Trophoblast cell (in vitro differentiated cells and primary cell): Measurements from ENCODE around the gene CERS6.

ENCODE experiments used
- DNase-seq, 2 donors: peaks; one replicate each; pipeline ENCODE4 v3.0.0-alpha.2; 2016
- H2AFZ ChIP-seq: 2 replicates; pipeline ENCODE4 v1.6.1; 2013; ENCODE audit warnings: low read length, moderate library complexity, mild to moderate bottlenecking; ENCODE audit not compliant: insufficient read depth, poor library complexity
- H2AK5ac ChIP-seq: 2 replicates; pipeline ENCODE4 v1.6.1; 2013; ENCODE audit warnings: mild to moderate bottlenecking, low read length
- H2BK120ac ChIP-seq: 2 replicates; pipeline ENCODE4 v1.6.1; 2013; ENCODE audit warnings: low read length, mild to moderate bottlenecking, moderate library complexity; ENCODE audit not compliant: insufficient read depth, poor library complexity
- H2BK12ac ChIP-seq: 2 replicates; pipeline ENCODE4 v1.6.1; 2013; ENCODE audit warnings: mild to moderate bottlenecking, low read length, moderate library complexity
- H2BK5ac ChIP-seq: 2 replicates; pipeline ENCODE4 v1.6.1; 2013; ENCODE audit warnings: low read length, low read depth, moderate library complexity, mild to moderate bottlenecking; ENCODE audit not compliant: poor library complexity
- H3K14ac ChIP-seq: 2 replicates; pipeline ENCODE4 v1.6.1; 2013; ENCODE audit warnings: mild to moderate bottlenecking, low read length
- H3K18ac ChIP-seq: 2 replicates; pipeline ENCODE4 v1.6.1; 2013; ENCODE audit warnings: mild to moderate bottlenecking, low read length
- H3K23ac ChIP-seq: 2 replicates; pipeline ENCODE4 v1.6.1; 2013; ENCODE audit warnings: low read length
- H3K27ac ChIP-seq: 2 replicates; pipeline ENCODE4 v1.5.1; 2013; ENCODE audit warnings: low read depth, mild to moderate bottlenecking, inconsistent platforms, low read length, moderate library complexity
- H3K27me3 ChIP-seq: 2 replicates; pipeline ENCODE4 v1.6.1; 2013; ENCODE audit warnings: inconsistent platforms, mild to moderate bottlenecking, low read length, moderate library complexity; ENCODE audit not compliant: insufficient read depth
- H3K36me3 ChIP-seq, 2 experiments: 1 replicate in 1 of 2; 2 replicates in 1 of 2; pipeline ENCODE4 v1.6.1; 2013; ENCODE audit warnings: low read length in 2 of 2, mild to moderate bottlenecking in 2 of 2, moderate library complexity in 1 of 2; ENCODE audit not compliant: insufficient read depth in 2 of 2, control insufficient read depth in 1 of 2
- H3K4ac ChIP-seq: 2 replicates; pipeline ENCODE4 v1.6.1; 2013; ENCODE audit warnings: low read depth, mild to moderate bottlenecking, low read length, moderate library complexity
- H3K4me1 ChIP-seq, 2 experiments: 1 replicate in 1 of 2; 2 replicates in 1 of 2; pipeline ENCODE4 v1.6.1; 2013; ENCODE audit warnings: low read length in 2 of 2, mild to moderate bottlenecking in 2 of 2, moderate library complexity in 1 of 2; ENCODE audit not compliant: insufficient read depth in 2 of 2, control insufficient read depth in 1 of 2
- H3K4me2 ChIP-seq: 2 replicates; pipeline ENCODE4 v1.6.1; 2013; ENCODE audit warnings: inconsistent platforms, mild to moderate bottlenecking, low read length, moderate library complexity
- H3K4me3 ChIP-seq: 2 replicates; pipeline ENCODE4 v1.5.1; 2013; ENCODE audit warnings: mild to moderate bottlenecking, low read depth, low read length, inconsistent platforms
- H3K79me1 ChIP-seq: one replicate; pipeline ENCODE4 v1.6.1; 2013; ENCODE audit warnings: low read length
- H3K79me2 ChIP-seq: 2 replicates; pipeline ENCODE4 v1.6.1; 2013; ENCODE audit warnings: low read length, mild to moderate bottlenecking; ENCODE audit not compliant: control insufficient read depth, insufficient read depth, poor library complexity
- H3K9ac ChIP-seq: 2 replicates; pipeline ENCODE4 v1.6.1; 2013; ENCODE audit warnings: mild to moderate bottlenecking, low read length
- H3K9me3 ChIP-seq: 2 replicates; pipeline ENCODE4 v1.6.1; 2013; ENCODE audit warnings: low read depth, mild to moderate bottlenecking, control low read depth, inconsistent platforms, low read length; ENCODE audit not compliant: insufficient read depth
- H4K12ac ChIP-seq: 2 replicates; pipeline ENCODE4 v1.6.1; 2013; ENCODE audit warnings: low read depth, mild to moderate bottlenecking, low read length, moderate library complexity
- H4K8ac ChIP-seq: 2 replicates; pipeline ENCODE4 v1.6.1; 2013; ENCODE audit warnings: low read depth, mild to moderate bottlenecking, low read length, moderate library complexity
- H4K91ac ChIP-seq: one replicate; pipeline ENCODE4 v1.6.1; 2013; ENCODE audit warnings: low read depth, mild to moderate bottlenecking, low read length, moderate library complexity
- WGBS: extraction: QIAGEN DNeasy Blood & Tissue Kit; methylation state at CpG from one replicate; pipeline ENCODE4 v1.1.7; 2013; ENCODE audit warnings: missing lambda C conversion rate; ENCODE audit not compliant: insufficient read length, insufficient coverage; ENCODE audit errors: extremely low coverage; 5-methylcytosine and 5-hydroxymethylcytosine counted together

CERS6 gene

DNA sequence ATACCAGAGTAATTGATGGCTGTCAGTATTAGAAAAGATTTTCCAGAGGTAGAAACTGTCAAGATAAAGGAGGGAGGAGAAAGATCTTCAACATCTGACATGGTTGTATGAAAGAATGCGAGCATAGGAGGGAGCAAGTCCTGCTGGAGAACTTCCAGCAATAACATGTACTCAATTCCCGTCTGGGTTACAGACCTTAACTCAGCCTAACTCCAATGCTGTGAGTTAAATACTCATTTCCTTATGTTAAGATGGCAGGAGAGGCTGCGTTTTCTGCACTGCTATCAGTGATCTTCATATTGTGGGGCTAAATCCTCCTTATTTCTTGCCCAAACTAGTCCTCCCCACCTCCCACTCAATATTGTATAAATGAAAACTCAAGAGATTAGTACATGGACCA lies 6.7 kb upstream of the CERS6 start:
- no peak overlapping the region for H2AFZ ChIP-seq
- H4K8ac ChIP-seq: no peak overlapping the region
- no peak overlapping the region for H3K9ac ChIP-seq
- DNase-seq: no peak
- no peak overlapping the region for H2BK5ac ChIP-seq
- no peaks in the 10 kb centered on the region for H3K79me2 ChIP-seq
- no peaks in the 10 kb centered on the region for H3K4me1 ChIP-seq
- H2BK12ac ChIP-seq: no peak overlapping the region
- no peak overlapping the region for H4K12ac ChIP-seq
- H3K4me3 ChIP-seq: no peak overlapping the region
- no peak overlapping the region for H3K27ac ChIP-seq
- H3K79me1 ChIP-seq: no peaks in the 10 kb centered on the region
- no peaks in the 10 kb centered on the region for H3K27me3 ChIP-seq
- H3K9me3 ChIP-seq: peaks cover 2% of the 10 kb centered on the region
- no peak overlapping the region for H2AK5ac ChIP-seq
- no peak overlapping the region for H2BK120ac ChIP-seq
- no peak overlapping the region for H3K4me2 ChIP-seq
- no peak overlapping the region for H3K14ac ChIP-seq
- H3K18ac ChIP-seq: no peak overlapping the region
- no peak overlapping the region for H3K23ac ChIP-seq
- H3K36me3 ChIP-seq: no peaks in the 10 kb centered on the region
- WGBS: no CpG with 5 or more reads among the region's 3 CpGs
- no peak overlapping the region for H3K4ac ChIP-seq
- no peak overlapping the region for H4K91ac ChIP-seq

DNA sequence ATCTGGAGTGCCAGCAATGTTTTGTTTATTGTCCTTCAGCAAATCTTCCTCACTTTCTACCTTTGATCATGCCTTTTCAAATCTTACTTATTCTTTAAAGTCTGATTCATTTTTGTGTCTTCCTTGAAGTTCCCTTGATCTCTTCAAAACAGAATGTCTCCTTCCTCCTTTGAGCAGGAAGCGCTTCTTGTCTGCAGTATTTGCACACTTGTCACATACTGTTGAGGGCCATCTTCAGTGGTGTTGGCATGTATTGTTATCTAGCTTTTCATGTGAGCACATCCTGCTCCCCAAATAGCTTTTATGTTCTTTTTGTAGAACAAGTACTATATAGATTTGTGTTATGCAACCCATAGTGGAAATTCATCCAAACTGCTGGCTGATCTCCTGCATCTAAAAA lies 5.9 kb upstream of the CERS6 start:
- WGBS: no CpG with 5 or more reads among the region's 1 CpG
- H3K27ac ChIP-seq: no peak overlapping the region
- no peak overlapping the region for H3K4me3 ChIP-seq
- H4K12ac ChIP-seq: no peak overlapping the region
- H3K79me1 ChIP-seq: no peaks in the 10 kb centered on the region
- H3K18ac ChIP-seq: no peak overlapping the region
- no peak overlapping the region for H2BK12ac ChIP-seq
- no peaks in the 10 kb centered on the region for H3K27me3 ChIP-seq
- H3K79me2 ChIP-seq: no peaks in the 10 kb centered on the region
- no peak overlapping the region for H4K8ac ChIP-seq
- no peak overlapping the region for H3K14ac ChIP-seq
- no peaks in the 10 kb centered on the region for H3K36me3 ChIP-seq
- H2AK5ac ChIP-seq: no peak overlapping the region
- no peak overlapping the region for H3K23ac ChIP-seq
- H2BK5ac ChIP-seq: no peak overlapping the region
- H4K91ac ChIP-seq: no peak overlapping the region
- H3K9ac ChIP-seq: no peak overlapping the region
- no peak overlapping the region for H3K4ac ChIP-seq
- no peak overlapping the region for H2AFZ ChIP-seq
- DNase-seq: peak in 1 of 2 donors; percentile 19
- no peak overlapping the region for H3K4me2 ChIP-seq
- peaks cover 2% of the 10 kb centered on the region for H3K9me3 ChIP-seq
- no peaks in the 10 kb centered on the region for H3K4me1 ChIP-seq
- no peak overlapping the region for H2BK120ac ChIP-seq

DNA sequence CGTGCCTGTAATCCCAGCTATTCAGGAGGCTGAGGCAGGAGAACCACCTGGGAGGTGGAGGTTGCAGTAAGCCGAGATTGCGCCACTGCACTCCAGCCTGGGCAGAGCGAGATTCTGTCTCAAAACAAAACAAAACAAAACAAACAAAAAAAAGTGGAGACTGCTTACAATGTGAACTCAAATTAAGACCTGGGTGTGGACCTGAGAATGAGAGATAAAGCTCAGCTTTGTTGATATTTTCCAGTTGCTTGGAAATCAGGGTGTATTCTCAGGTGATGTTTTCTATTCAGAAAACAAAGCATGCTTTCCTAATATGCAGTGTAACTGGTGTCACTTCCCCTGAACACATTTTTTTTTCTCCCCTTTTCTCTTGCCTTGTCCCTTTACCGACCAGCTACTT lies 5.3 kb upstream of the CERS6 start:
- Histone ChIP-seq H3K79me1 (peaks cover under 1% of the 10 kb centered on the region), H3K18ac (no peak overlapping the region), H4K91ac (no peak overlapping the region), H3K4me1 (peaks cover 2% of the 10 kb centered on the region in 2 experiments), H3K4me2 (no peak overlapping the region), H3K36me3 (no peaks in the 10 kb centered on the region), H4K12ac (no peak overlapping the region), H3K14ac (no peak overlapping the region), H3K4me3 (no peak overlapping the region), H3K9me3 (peaks cover 2% of the 10 kb centered on the region), H2BK120ac (no peak overlapping the region), H3K4ac (no peak overlapping the region), H3K23ac (no peak overlapping the region), H4K8ac (no peak overlapping the region), H3K27ac (no peak overlapping the region), H2BK5ac (no peak overlapping the region), H3K27me3 (no peaks in the 10 kb centered on the region), H2AK5ac (no peak overlapping the region), H2AFZ (no peak overlapping the region), H3K79me2 (peaks cover under 1% of the 10 kb centered on the region), H2BK12ac (no peak overlapping the region), H3K9ac (no peak overlapping the region)
- peak; percentile 17 to 61 for DNase-seq
- WGBS: no CpG with 5 or more reads among the region's 5 CpGs

DNA sequence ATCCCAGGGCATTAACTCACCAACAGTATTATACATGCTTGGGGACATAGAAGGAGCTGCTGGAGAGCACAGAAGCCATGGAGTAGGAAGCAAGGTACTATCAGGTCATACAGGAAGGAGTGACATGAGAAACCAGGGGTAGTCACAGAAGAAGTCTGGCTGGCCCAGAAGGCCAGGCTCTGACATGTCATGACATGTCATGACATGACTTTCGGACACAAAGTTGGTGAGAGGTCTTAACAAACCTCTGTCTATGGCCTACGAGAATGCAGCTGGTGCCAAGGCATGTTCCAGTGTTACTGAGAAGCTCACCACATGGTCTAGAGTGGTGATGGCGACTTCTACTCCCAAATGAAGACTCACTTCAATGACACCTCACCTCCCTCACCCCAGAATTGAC lies 3.3 kb upstream of the CERS6 start:
- no peaks in the 10 kb centered on the region for H3K36me3 ChIP-seq
- H3K27me3 ChIP-seq: no peaks in the 10 kb centered on the region
- no peak overlapping the region for H3K14ac ChIP-seq
- H2AFZ ChIP-seq: no peak overlapping the region
- H3K79me2 ChIP-seq: peaks cover 9% of the 10 kb centered on the region
- H3K27ac ChIP-seq: no peak overlapping the region
- H2BK5ac ChIP-seq: no peak overlapping the region
- no peak overlapping the region for H3K4ac ChIP-seq
- no peak for DNase-seq
- H3K4me1 ChIP-seq: peaks cover 2% of the 10 kb centered on the region in 2 experiments
- no peak overlapping the region for H3K18ac ChIP-seq
- no peak overlapping the region for H4K12ac ChIP-seq
- no peak overlapping the region for H3K23ac ChIP-seq
- no peak overlapping the region for H4K8ac ChIP-seq
- peaks cover 2% of the 10 kb centered on the region for H3K9me3 ChIP-seq
- no peak overlapping the region for H2AK5ac ChIP-seq
- no peak overlapping the region for H3K9ac ChIP-seq
- no peak overlapping the region for H3K4me2 ChIP-seq
- peaks cover 11% of the 10 kb centered on the region for H3K79me1 ChIP-seq
- H2BK12ac ChIP-seq: no peak overlapping the region
- peak overlapping the region; percentile 13 for H4K91ac ChIP-seq
- no CpG with 5 or more reads among the region's 3 CpGs for WGBS
- no peak overlapping the region for H2BK120ac ChIP-seq
- H3K4me3 ChIP-seq: no peak overlapping the region
